DMS114 treated with DMSO at 0.1 percent for 48 hours (cell line): ENCODE data around the gene DUSP22.

ENCODE experiments used
- DNase-seq: peaks from one replicate; lab custom pipeline; 2025; ENCODE audit not compliant: unreplicated experiment; lab: John Stamatoyannopoulos, UW

The DUSP22 gene

DNA sequence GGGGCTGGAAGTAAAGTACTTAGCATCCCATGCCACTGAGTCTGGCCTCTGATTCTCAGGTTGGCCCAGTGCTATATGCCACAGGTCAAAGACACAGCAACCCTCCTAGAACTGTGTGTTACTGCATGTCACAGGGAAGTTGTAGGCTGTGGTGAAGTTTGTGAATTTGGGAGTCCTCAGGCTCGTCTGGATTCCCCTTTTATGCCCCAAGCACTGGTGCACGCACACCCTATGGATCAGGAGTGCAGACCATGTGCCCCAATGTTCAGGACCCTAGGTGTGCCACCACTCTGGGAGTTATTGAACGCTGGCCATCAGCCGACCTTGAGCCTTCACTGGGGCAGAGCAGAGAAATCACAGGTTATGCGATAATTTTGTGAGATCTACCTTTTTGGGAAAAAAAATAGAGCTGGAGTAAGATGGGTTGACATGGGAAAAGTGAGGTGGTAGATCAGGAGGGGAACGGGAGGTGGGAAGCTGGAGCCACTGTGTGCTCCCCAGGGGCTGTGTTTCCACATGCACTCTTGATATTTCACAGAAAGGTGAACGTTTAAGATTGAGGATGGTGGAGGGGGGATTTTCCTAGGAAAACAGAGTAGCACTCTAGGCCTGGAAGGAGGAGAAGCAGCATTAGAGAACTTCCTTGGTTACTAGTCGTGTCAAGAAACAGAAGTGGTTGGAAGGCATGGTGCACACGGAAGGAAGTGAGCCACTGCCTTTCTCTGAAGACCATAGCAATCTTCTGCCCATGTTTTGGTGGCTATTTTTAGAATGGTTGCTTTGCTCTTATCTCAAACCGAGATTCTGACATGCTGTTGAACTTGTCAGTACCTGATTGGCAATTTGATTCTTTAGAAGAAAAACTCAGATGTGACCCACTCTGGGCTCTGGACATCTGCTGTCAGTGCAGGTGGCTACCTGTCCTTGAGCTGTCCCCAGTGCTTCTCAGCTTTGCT is 44.1 kb downstream of the DUSP22 start:
- no peak for DNase-seq

DNA sequence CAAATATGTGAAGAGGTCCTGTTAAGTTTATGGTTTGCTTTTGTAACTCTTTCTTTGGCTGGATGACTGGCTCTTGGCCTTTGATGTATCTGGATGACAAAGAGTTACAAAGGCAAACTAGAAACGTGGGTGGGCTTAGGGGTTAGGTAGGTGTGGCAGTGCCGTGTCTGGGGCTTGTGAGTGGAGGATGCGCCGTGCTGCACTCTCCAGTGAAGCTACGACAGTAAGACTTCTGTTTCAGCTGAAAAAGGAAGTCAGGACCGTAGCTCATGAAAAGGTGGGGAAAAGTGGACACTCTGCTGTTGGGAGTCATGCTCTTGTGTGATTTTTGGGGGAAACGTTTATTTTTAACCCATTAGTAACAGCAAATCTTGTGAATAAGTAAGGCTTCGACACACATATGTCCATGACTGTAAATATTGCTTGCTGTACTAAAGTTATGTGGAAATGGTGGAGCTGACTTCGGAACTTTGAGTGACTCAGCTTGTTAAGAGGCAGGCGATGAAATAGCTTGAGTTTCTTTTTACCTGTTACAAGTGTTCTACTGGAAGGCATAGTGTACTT is 45.6 kb downstream of the DUSP22 start:
- no peak for DNase-seq

DNA sequence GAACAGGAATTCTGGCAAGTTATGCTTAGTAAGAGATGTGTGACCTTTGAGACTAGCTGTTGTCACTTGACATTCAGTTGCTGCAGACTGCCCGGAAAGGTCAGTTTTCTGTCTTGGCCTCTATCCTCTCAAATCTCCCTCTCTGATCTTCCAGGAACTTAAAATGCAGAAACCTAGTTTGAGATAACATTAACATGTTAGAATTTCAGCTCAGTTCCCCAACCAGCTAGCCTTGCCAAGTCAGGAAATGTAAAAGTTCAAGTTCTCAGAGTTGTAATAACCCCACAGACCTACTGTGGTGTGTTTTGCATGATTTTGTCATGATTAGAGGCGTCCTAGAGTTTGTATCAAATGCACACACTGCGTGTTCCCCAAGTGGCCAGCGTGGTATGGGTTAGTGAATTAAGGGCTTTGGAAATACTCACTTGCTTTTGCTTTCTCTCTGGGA is 46.6 kb downstream of the DUSP22 start:
- no peak for DNase-seq

DNA sequence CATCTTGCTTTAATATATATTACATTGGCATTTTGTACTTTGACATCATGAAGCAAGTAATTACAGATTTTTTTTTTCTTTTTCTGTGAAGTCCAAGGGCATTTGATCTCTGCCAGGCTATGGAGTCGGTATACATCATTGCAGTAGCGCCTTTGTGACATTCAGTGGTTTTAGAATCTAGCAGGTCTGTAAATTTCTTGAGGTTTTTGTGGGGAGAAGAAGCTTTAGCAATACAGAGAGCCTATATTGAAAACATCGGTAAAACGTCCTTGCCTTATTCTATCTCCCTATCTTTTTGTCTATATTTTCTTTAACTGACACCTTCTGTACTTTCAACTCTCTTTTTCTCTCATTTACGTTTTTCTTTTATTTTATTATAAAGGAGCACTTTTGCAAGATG is 47.2 kb downstream of the DUSP22 start:
- DNase-seq = no peak

DNA sequence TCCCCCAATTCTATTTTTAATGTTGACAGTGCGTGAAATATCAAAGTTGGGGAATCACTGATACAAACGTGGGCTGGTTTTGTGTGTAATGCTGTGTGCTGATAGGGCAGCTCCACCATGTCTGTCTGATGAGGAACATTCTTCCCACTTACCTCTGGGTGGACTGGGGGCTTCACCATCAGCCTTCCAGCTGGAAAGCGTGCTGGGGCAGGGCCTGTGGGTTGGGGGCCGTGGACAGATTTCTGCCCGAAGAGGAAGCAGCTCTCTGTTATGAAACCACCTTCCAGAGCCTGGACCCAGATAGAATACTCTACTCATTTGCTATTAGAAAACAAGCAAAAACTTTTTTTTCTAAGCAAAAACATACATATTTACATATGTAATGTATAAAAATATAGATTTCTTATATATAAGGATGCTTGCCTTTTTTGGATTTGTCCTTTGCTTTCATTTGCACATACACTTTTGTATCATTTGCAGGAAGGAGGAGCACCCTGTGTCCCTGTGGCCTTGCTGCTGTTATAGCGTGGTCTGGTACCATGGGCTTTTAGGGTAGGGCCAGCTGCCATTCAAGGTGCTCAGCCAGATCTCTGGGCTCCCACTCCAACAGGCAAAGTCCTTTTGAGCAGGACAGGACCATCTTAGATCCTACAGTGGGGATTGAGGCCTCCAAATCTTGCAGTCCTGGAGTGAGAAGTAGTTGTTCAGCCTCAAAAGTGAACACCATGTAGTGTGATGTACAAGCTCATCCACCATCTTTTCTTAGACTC is 48.1 kb downstream of the DUSP22 start:
- DNase-seq = no peak

DNA sequence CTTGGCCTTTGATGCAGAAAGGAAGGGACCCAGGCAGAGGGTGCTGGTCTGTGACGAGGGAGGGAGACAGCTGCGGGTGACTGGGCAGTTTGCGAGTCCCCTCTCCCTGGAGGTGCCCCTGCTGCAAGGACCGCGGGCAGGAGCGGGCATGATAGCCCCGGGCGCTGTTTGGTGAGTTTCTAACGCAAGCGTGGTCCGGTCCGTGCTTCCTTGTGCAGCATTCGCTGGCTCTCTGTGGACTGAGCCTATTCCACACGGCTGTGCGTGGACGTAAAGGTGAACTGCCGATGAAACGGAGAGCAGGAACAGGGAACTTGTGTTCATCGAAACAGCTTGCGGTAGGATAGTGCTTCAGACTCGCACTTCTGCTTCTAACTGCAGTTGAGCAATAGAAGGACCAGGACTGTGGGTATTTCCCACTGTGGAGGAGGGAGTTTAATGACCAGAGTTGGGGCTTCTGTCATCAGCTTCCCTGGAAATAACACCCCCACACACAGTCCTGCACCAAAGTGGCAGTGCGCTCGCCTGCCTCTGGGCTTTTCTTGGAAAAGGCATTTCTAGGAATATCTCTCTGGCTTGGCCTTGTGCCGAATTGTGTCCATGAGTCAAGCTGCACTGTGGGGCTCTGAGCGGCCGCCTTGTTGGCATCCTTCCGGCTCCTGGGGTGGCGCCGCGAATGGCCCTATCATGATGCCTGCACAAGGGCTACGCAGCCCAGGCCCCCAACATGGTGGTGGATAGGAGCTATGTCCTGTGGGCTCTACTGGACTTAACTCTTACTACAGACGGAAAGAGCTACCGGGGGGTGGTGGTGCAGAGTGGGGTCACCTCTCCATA is 48.9 kb downstream of the DUSP22 start:
- no peak for DNase-seq

DNA sequence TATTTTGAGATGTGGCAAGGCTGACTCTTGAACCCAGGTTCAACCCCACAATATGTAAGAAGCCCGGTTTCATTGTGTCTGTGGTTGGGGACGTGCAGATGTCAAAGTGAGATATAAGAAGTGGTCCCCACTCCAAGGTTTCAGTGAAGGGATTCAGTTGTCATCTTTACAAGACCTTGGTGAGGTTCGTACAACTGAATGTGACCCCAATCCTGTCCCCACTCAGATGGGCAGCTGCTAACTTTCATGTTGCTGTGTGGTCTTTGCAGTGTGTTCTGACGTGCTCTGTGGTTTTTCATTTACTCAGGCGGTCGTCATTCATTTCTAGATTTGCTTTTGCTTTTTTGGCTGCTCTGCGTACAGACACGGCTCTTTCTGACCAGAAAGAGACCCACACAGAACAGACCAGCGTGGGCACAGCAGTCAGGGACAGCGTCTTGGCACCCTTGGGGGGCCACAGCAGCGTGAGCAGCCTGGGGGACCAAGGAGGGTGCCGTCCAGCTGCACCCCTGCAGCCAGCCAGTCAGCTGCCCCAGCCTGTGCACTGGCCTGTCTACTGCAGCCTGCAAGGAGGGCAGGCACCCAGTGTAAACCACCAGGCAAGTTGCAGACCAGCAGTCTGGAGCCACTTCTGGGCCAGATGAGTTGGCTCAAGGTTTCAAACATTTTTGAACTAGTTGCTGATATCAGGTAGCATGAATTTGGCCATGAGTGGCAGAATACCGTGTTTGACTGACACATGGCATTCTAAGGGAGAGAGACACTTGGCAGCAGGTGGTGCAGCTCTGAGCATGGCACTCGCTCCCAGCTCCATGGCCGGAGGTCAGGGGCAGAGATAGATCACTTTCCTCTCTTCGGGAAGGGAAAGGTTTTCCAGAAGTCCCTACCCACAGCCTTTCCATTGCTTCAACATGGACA is 49.9 kb downstream of the DUSP22 start:
- no peak for DNase-seq

DNA sequence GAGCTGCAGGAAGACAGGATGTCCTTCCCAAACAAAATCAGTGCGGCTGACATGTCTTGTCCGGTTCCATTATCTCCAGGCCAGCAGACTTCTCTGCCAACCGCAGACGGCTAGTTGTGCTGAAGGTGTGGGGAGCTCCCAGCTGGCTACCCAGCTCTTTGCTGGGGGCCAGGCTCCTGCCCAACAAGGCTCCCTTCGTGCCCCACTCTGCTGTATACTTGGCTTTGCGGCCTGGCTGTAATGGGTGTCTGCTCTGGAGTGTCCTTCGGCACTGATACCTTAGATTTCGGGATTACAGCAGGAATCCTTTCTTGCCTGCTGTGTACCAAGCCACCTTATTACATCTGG is 50.5 kb downstream of the DUSP22 start:
- no peak for DNase-seq

DNA sequence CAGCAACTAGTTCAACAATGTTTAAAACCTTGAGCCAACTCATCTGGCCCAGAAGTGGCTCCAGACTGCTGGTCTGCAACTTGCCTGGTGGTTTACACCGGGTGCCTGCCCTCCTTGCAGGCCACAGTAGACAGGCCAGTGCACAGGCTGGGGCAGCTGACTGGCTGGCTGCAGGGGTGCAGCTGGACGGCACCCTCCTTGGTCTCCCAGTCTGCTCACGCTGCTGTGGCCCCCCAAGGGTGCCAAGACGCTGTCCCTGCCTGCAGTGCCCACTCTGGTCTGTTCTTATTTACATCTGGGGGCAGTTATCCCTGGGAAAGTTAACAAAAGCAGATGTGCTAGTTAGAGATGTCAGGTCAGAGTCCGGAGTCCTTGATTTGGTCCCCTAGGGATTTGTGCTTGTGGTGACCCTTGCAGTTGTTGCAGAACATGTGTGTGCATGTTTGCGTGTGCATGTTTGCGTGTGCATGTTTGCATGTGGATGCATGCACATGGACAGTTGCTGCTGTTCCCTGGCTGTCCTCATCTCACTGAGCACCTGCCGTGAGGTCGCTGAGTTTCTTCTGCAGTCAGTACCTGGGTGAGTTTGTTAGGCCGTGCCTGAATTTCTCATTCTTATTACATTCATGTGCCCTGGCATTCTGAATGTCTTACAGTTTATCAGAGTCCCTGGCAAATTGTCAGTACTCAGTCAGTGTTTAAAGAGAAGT is 51.1 kb downstream of the DUSP22 start:
- DNase-seq = no peak

DNA sequence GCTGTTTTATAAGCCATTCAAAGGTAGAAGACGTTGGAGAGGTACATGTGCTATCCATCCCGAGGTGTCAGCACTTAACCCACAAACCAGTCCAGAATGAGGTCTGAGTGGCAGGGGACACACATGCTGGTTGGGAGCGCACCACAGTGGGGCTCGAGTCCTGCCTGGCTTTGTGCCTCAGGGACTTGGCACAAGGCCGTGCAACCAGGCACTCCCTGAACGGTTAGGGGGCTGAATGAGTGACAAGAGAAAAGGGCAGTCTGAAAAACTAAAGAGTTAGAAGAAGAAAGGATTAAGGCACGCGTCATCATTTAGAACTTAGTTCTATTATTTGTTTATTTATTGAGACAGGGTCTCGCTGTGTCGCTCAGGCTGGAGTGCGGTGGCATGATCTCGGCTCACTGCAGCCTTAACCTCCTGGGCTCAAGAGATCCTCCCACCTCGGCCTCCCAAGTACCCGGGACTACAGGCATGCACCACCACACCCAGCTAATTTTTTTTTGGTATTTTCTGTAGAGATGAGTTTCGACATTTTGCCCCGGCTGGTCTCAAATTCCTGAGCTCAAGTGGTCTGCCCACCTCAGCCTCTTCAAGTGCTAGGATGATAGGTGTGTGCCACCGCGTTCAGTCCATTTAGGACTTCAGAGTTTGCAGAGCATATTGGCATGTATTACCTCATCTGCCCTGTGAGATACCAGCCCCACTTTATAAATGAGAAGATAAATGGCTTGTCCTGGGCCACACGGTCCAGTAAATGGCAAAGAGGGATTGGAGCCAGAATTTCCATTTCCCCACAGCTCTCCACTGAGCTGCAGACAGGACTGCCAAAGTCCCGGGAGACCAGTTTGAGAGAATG is 51.9 kb downstream of the DUSP22 start:
- no peak for DNase-seq

DNA sequence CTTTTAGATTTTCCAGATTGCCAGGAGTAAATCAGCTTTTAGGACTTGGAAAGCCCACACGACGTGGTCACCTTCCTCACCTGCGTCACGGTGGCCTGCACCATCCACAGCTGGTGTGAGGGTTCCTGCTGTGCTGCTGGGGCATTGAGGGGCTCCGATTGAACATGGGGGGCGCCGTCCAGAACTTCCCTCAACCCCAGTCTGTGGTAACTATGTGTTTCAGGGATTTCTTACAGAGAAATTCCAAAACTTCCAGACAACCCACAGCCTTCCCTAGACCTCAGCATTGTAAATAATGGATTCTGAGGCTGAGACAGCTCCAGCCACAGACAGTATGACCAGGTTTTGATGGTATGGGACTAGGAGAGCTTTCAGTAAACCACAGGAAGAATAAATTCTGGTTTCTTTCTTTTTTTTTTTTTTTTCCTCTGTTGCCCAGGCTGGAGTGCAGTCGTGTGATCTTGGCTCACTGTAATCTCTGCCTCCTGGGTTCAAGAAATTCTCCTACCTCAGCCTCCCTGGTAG is 52.6 kb downstream of the DUSP22 start:
- DNase-seq = no peak

DNA sequence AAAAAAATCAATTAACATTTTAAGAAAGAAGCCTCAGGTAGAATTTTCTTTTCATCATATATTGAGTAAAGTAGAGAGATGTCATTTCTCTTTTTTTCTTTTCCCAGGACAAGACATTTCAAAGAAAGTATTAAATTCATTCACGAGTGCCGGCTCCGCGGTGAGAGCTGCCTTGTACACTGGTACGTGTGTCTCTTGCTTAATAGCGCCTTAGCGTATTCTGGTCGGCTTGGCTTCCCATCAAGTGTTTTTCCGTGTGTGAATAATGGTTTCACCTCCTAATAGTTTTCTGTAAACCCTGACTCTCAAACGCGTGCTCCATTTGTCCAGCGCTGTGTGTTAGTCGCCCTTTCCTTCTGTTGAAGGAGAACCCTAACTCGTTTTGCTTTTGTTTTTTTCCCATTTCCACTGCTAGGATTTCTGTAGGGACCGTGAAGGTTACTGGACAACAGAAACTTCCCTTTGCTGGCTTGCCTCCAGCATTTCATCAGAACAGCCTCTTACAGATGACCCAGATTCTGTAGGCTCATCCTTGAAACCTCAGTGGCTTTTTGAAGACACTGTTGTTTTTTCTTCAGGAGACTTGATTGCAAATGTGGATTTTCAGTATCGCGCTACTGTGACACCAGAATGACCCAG is 53.6 kb downstream of the DUSP22 start:
- DNase-seq = no peak

DNA sequence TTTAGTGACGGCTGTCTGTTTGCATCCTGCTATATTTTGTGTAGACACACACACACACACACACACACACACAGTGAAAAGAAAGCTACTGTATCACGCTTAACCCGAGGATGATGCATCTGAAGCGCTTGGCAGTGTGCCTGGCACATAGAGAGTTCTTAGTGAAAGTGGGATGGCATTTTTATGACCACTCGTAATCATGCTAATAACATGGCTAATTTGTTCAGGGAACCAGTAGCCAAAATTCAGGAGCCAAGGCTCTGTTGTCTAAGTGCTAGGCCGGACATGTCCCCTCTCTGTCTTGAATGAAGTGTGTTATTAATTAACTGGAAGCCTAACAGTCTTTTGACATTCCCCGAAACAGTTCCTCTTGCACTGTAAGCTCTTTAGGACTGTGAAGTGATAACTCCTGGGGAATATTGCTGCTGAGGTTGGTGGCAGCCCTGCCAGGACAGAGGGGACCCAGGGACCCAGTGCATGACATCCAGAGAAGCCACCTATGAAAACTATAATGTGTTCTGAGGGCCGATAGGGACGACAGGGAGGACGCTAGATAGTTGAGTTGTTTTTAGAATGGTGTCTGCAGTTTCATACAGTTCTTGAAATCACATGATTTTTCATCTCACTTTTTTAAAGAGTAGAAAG is 54.2 kb downstream of the DUSP22 start:
- DNase-seq = no peak

DNA sequence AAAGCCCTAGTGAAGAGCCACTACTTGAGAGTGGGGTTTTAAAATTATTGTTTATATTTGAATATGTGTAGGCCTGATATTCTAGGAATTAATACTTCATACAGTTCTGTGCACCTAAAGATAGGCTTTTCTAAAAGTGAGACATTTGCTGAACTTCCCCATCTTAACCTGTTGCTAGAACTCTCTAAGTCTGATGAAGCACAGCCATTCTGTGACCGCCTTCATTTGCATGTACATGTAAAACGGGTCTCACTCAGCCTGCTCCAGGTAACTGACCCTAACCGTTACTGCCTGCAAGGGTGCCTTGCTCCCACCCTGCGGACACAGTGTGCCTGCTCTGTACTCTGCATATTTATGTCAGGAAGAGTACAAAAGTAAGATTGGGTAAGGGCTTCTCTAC is 54.9 kb downstream of the DUSP22 start:
- no peak for DNase-seq

DNA sequence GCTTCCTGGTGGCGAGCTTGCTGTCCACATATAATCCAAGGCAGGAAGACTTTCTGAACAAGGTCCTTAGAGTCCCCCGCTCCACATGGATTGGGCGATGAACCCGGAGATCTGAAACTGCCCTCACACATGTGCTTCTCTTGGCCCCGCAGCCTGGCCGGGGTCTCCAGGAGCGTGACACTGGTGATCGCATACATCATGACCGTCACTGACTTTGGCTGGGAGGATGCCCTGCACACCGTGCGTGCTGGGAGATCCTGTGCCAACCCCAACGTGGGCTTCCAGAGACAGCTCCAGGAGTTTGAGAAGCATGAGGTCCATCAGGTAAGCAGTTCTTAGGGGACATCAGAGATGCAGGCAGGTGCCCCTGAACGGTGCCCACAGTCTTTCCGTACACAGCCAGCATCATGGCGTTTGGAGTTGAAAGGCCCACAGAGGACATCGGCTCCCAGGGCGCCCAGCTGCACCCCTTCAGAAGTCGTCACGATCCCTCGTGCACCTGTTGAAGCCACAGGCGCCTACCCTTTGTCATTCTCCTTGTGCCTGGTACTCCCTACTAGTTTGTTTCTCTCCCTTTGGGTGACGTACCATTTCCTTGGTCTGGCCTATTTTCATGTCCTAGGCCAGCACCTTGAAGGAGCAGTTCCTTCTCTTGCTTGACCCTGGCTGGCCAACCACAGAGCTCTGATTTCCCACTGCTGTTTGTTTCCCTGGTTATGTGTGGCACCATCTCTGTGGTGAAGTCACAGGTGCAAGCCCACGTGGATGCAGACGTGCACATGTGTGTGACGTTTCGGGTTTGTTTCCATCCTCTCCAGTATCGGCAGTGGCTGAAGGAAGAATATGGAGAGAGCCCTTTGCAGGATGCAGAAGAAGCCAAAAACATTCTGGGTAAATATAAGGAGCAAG is 55.9 kb downstream of the DUSP22 start:
- no peak for DNase-seq

DNA sequence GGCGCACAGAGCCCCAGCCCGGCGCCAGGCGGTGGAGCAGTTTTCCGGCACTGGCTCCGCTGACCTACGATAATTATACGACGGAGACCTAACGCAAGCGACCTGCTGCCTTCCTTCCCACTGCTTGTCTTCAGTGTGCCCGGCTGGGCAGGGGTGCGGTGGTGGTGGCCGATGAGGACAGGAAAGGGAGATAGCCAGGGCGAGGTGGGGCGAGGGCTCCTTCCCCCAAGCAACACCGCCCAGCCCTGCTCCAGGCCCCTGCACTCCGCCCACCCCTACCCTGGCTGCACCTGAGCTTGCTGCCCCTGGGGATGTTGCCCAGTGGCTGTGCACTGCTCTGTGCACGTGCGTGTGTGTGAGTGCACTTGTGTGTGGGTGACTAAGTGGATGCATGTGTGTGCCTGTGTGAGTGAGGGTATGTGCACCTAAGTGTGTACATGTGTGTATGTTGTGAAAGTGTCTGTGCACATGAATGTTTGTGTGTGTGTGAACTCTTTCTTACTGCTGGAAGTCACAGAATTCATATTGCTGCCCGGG is 56.6 kb downstream of the DUSP22 start:
- DNase-seq = no peak
